ENCODE measurements around the gene PLPP3. TPM values are rescaled to one million over a fixed set of nuclear protein-coding genes. Genes with fewer than 3 reads are reported as not detected.

PLPP3 gene
- total and polyA plus RNA-seq, 2 experiments from 2014 or later, result 103 to 159 TPM

- Histone ChIP-seq H3K36me3 (replicated peaks; ENCODE audit: insufficient read depth, low read depth) (no peaks in the 10 kb centered on the region), H3K9me3 (ENCODE audit: low read depth) (no peaks in the 10 kb centered on the region), H3K27me3 (no peaks in the 10 kb centered on the region), H3K4me1 (ENCODE audit: insufficient read depth) (peaks cover 38% of the 10 kb centered on the region), H4K20me1 (ENCODE audit: insufficient read depth, poor library complexity, severe bottlenecking) (peaks cover 62% of the 10 kb centered on the region), H3K4me3 (peak overlapping the region; percentile 62), H3K4me2 (peak overlapping the region; percentile 79), H3K79me2 (peaks cover 83% of the 10 kb centered on the region), H3K27ac (peak overlapping the region; percentile 98), H2AFZ (no peak overlapping the region), H3K9me2 (replicated peaks; ENCODE audit: insufficient read depth) (no peaks in the 10 kb centered on the region)
- peak; percentile 64 for DNase-seq (ENCODE audit: low spot score)
- TF ChIP-seq EZH2phosphoT487 (IDR thresholded peaks at IDR 0.05; ENCODE audit: low read depth, severe bottlenecking, unreplicated experiment) (no peak), EZH2 (IDR thresholded peaks at IDR 0.05; ENCODE audit: borderline replicate concordance) (no peak), CTCF (IDR thresholded peaks at IDR 0.05; ENCODE audit: poor library complexity) (peak; percentile 44)
- 0% methylated on average over 1 of the region's 1 CpG for WGBS (ENCODE audit: low lambda C conversion rate, missing lambda C conversion rate)
Measured at GRCh38 chr1:56576880-56577405, 2.4 kb downstream of the PLPP3 start.

GRCh38 chr1:56575865-56576264 is 3.5 kb downstream of the PLPP3 start:
- H3K4me1 ChIP-seq (ENCODE audit: insufficient read depth), result peaks cover 46% of the 10 kb centered on the region
- no peaks in the 10 kb centered on the region for H3K27me3 ChIP-seq
- H3K4me2 ChIP-seq, result peak overlapping the region; percentile 79
- peak overlapping the region; percentile 15 for H3K27ac ChIP-seq
- no peak overlapping the region for H2AFZ ChIP-seq
- H4K20me1 ChIP-seq (ENCODE audit: insufficient read depth, poor library complexity, severe bottlenecking), result peaks cover 72% of the 10 kb centered on the region
- TF ChIP-seq EZH2phosphoT487 (IDR thresholded peaks at IDR 0.05; ENCODE audit: low read depth, severe bottlenecking, unreplicated experiment), result no peak
- no peak for TF ChIP-seq EZH2 (IDR thresholded peaks at IDR 0.05; ENCODE audit: borderline replicate concordance)
- TF ChIP-seq CTCF (IDR thresholded peaks at IDR 0.05; ENCODE audit: poor library complexity), result no peak
- peak overlapping the region; percentile 62 for H3K4me3 ChIP-seq
- no peaks in the 10 kb centered on the region for H3K36me3 ChIP-seq (replicated peaks; ENCODE audit: insufficient read depth, low read depth)
- no peak for DNase-seq (ENCODE audit: low spot score)
- peaks cover 94% of the 10 kb centered on the region for H3K79me2 ChIP-seq
- 18% methylated on average over 3 of the region's 3 CpGs for WGBS (ENCODE audit: low lambda C conversion rate, missing lambda C conversion rate)
- H3K9me2 ChIP-seq (replicated peaks; ENCODE audit: insufficient read depth), result no peaks in the 10 kb centered on the region
- H3K9me3 ChIP-seq (ENCODE audit: low read depth), result no peaks in the 10 kb centered on the region

- Histone ChIP-seq H3K79me2 (peaks cover 92% of the 10 kb centered on the region), H3K4me3 (peak overlapping the region; percentile 62)
Measured at GRCh38 chr1:56574794-56575193, 4.6 kb downstream of the PLPP3 start.

More at GRCh38 chr1:56574794-56575193, 4.6 kb downstream of the PLPP3 start:
- Histone ChIP-seq H3K9me3 (ENCODE audit: low read depth) (no peaks in the 10 kb centered on the region), H3K27me3 (no peaks in the 10 kb centered on the region), H3K36me3 (replicated peaks; ENCODE audit: insufficient read depth, low read depth) (no peaks in the 10 kb centered on the region), H2AFZ (no peak overlapping the region), H3K27ac (no peak overlapping the region), H4K20me1 (ENCODE audit: insufficient read depth, poor library complexity, severe bottlenecking) (peaks cover 83% of the 10 kb centered on the region), H3K4me2 (peak overlapping the region; percentile 79), H3K9me2 (replicated peaks; ENCODE audit: insufficient read depth) (no peaks in the 10 kb centered on the region), H3K4me1 (ENCODE audit: insufficient read depth) (peaks cover 46% of the 10 kb centered on the region)
- TF ChIP-seq CTCF (IDR thresholded peaks at IDR 0.05; ENCODE audit: poor library complexity), result no peak
- no peak for TF ChIP-seq EZH2phosphoT487 (IDR thresholded peaks at IDR 0.05; ENCODE audit: low read depth, severe bottlenecking, unreplicated experiment)
- TF ChIP-seq EZH2 (IDR thresholded peaks at IDR 0.05; ENCODE audit: borderline replicate concordance), result no peak
- no peak for DNase-seq (ENCODE audit: low spot score)
- 77% methylated on average over 4 of the region's 4 CpGs for WGBS (ENCODE audit: low lambda C conversion rate, missing lambda C conversion rate)
